GM18870 (cell line): ENCODE data around the gene ZNF786.
"Not testable (repeated sequence)": the region's sequence is repeated elsewhere in the genome, so short reads cannot be mapped to it uniquely, and the experiment has no call there.

ENCODE experiments used
- ATAC-seq: cut with Tn5 transposase; IDR thresholded peaks from one replicate; pipeline ENCODE4 v1.9.1; 2021; ENCODE audit warnings: moderate library complexity; ENCODE audit not compliant: unreplicated experiment

Gene ZNF786

DNA sequence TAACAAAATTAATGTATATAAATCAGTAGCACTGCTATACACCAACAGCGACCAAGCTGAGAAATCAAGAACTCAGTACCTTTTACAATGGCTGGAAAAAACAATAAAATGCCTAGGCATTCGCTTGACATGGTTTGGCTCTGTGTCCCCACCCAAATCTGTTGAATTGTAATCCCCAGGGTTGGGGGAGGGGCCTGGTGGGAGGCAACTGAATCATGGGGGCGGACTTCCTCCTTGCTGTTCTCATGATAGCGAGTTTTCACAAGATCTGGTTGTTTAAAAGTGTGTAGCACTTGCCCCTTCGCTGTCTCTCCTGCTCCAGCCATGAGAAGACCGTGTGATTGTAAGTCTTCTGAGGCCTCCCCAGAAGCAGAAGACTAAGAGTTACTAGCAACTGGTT, 8.6 kb downstream of the ZNF786 start:
- ATAC-seq: no peak

- no peak for ATAC-seq
Measured at GRCh38 chr7:149077594-149077993, 12.9 kb downstream of the ZNF786 start.

- no peak for ATAC-seq
Measured at GRCh38 chr7:149075286-149075685, 15.2 kb downstream of the ZNF786 start.

DNA sequence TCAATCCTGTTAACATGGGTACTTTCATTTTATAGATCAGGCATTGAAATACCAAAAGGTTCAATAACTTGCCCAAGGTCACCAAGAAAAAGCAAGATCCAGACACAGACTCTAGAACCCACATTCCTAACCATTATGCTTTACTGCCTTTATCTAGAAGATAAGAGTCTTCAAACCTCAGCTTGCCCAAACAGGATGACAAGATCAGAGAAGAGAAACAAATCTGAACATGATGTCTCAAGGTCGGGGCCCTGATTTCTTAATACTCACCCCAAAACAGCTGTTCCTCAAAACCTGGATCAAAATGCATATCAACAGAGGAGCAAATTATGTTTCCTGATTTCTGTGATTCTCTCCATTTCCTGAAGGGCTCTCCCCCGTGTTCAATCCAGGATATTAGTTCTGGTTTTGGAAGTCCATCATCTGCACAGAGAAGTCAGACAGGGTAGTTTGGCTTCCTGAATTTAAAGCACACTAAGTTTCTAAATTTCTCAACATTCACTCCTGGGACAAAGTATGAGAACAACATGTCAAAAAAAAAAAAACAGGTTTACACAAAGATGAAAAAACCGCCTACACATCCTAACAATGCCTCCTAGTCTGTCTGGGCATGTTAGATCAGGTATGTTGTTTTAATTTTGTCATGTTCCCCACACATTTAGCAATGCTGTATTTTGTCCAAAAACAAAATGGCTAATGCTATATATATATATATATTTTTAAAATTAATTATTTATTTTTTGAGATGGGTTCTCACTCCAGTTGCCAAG, 16.2 kb downstream of the ZNF786 start:
- no peak for ATAC-seq

DNA sequence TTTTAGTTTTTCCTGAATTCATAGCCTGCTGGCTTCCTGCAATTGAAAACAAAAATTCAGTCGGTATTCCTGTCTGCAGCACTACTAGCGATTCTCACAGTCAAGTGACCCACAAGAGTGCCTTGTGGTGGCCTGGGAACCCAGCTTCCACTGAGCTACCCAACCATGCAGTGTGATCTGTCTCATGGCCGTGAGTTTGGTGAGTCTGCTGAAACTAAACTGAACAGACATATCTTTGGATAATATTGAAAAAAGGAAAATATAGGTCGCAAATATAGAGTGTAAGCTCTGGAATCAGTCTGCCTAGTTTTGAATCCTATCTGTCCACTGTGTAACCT, 18.1 kb downstream of the ZNF786 start:
- no peak for ATAC-seq

- no peak for ATAC-seq
Measured at GRCh38 chr7:149071641-149072437, 18.7 kb downstream of the ZNF786 start.

GRCh38 chr7:149071182-149071635, 19.3 kb downstream of the ZNF786 start:
- ATAC-seq: no peak

DNA sequence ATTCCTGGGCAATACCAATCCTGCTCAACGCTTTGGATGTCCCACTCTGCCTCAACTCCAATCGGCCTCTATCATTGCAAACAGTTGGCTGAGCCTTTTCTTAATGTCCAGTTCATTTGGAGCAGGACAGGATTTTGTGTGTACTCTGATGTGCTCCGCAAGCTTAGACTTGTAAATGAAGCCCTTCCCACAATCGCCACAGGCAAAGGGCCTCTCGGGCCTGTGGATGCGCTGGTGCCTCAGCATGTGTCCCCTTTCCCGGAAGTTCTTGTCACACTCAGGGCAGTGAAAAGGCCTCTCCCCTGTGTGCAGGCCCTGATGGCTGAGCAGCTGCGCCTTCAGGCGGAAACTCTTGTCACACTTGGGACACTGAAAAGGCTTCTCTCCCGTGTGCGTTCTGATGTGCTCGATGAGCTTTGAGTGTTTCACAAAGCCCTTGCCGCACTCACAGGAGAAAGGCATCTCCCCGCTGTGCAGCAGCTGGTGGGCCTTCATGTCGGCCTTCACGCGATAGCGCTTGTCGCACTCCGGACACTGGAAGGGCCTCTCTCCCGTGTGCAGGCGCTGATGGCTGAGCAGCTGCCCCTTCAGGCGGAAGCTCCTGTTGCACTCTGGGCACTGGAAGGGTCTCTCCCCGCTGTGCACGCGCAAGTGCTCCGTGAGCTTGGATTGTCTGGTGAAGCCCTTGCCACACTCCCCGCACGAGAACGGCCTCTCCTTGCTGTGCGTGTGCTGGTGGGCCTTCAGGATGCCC, 20.0 kb downstream of the ZNF786 start:
- ATAC-seq: no peak

GRCh38 chr7:149067869-149068268, 22.6 kb downstream of the ZNF786 start:
- no peak for ATAC-seq

- ATAC-seq: no peak
Measured at GRCh38 chr7:149063476-149063875, 27.0 kb downstream of the ZNF786 start.

DNA sequence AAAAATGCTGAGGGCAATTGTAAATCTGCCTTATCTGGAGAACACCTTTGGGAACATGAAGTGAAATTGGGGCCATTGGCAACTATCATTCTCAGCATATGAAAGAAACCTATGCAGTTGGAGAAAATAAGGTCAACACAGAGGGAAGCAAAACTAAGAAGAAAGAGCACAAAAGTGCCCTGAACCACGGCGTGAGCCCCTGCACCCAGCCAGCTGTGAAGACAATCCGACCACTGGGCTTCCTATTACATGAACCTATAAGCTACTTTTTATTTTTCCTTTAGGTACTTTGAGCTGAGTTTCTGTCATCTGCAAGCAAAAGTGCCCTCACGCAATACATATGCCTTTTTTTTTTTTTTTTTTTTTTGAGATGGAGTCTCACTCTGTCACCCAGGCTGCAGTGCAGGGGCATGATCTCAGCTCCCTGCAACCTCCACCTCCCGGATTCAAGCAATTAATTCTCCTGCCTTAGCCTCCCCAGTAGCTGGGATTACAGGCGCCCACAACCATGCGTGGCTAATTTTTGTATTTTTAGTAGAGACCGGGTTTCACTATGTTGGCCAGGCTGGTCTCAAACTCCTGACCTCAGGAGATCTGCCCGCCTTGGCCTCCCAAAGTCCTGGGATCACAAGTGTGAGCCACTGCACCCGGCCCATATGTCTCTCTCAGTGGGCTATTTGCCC, 28.2 kb downstream of the ZNF786 start:
- ATAC-seq: not testable (repeated sequence)

DNA sequence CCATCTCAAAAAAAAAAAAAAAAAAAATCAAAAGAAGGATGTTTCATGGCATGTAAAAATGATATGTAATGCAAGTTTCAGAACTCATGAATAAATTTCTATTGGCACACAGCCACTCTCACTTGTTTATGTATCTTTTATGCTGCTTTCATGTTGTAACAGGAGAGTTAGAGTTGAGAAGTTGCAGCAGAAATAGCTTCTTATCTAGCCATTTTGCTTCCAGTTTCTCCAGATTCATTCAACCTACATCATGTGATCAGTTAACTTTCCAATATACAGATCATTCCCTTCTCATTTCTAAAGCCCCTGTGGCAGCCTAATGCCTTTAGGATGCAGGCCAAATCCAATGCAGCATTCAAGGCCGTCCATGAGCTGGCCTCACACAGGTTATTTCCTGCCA, 30.4 kb downstream of the ZNF786 start:
- no peak for ATAC-seq

GRCh38 chr7:149053885-149054284, 36.6 kb downstream of the ZNF786 start:
- no peak for ATAC-seq

DNA sequence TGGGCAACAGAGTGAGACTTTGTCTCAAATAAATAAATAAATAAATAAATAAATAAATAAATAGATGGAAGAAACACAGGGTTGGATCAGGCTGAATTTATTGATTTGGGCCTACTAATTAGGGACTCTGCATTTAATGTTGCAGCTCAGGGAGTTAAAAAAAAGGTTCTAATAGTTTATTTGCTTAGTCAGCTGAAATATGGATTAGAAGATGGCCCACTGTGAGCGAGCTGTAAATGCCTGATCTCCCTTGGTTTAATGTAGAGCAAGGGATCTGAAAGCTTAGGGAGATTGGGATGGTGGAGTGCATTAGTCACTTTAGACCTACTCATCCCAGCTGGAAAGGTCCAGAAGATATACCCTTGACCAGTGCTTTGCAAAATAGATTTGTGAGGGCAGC, 37.1 kb downstream of the ZNF786 start:
- no peak for ATAC-seq

DNA sequence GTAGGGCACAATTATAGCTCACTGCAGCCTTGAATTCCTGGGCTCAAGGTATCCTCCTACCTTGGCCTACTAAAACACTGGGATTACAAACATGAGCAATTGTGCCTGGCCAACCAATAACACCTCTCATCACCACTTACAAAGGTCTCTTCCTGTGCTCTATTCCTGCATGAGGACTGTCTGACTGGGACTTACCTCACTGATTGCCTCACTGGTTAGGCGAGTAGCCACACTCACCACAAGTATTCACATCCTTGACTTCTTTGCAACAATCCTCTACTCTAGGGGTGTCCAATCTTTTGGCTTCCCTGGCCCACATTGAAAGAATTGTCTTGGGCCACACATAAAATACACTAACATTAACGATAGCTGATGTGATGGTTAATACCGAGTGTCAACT, 39.6 kb downstream of the ZNF786 start:
- no peak for ATAC-seq

DNA sequence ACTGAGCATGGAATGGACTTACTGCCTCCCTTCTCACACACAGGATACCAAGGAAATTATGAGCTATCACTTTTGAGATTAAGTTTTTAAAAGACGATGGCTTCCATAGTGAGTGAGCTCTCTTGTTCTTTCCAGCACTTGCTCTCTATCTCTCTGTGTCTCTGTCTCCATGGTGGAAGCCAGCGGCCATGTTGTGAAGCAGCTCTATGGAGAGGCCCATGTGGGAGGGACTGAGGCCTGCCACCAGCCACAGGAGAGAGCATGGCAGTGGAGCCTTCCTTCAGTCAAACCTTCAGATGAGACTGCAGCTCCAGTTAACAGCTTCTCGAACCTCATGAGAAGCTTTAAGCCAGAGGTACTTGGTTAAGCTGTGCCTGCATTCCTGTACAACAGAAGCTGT, 41.7 kb downstream of the ZNF786 start:
- ATAC-seq: no peak

DNA sequence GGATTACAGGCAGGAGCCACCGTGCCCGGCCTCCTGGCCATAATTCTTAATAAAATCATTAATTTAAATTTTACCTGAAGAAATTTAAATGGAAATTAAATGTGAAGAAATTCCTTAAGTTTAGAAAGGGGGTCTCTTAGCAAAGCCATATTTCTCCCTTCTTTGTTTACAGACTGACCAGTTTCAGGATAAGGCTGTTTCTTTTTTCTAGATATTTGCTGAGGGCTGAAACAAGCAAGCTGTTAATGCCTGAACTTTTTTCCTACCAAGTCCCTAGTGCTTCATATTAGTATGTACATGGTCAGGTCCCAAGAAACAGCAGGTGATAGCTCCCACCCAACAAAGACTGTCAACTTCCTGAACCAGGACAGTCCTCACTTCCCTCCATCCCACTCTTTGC, 44.1 kb downstream of the ZNF786 start:
- no peak for ATAC-seq

DNA sequence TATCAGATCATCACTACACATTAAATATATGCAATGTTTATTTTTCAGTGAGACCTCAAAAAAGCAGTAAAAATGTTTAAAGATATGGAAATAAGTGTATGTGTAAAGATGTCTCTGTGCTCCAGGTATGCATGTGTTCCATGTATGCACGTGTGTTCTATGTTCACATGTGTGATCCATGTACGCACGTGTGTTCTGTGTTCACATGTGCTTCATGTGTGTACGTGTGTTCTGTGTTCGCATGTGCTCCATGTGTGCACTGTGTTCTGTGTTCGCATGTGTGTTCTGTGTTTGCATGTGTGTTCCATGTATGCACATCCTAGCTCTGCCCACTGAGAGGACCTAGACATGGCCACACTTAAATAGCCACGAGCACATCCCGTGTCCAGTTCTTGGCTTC, 46.6 kb downstream of the ZNF786 start:
- ATAC-seq: no peak

DNA sequence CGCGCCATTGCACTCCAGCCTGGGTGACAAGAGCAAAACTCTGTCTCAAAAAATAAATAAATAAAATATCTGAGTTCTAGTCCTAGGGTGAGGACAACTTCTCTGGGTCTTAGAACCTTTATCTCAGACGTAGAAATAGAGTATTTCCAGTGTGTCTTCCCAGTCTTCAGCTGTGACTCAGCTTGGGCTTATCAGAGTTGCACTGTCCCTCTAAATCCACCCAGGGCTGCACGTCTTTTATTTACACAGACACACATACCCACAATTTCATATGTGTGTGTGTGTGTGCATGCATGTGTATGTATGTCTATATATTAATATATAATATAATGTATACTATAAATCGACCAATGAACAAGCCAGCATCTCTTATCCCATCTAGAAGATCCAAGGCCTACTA, 49.2 kb downstream of the ZNF786 start:
- no peak for ATAC-seq

- ATAC-seq: not testable (repeated sequence)
Measured at GRCh38 chr7:149038641-149039040, 51.9 kb downstream of the ZNF786 start.

GRCh38 chr7:149036676-149037075, 53.8 kb downstream of the ZNF786 start:
- ATAC-seq: no peak
